ENCODE results near the gene ADGRL1.
"Not testable (repeated sequence)": the region's sequence is repeated elsewhere in the genome, so short reads cannot be mapped to it uniquely, and the experiment has no call there.

The ADGRL1 gene

DNA sequence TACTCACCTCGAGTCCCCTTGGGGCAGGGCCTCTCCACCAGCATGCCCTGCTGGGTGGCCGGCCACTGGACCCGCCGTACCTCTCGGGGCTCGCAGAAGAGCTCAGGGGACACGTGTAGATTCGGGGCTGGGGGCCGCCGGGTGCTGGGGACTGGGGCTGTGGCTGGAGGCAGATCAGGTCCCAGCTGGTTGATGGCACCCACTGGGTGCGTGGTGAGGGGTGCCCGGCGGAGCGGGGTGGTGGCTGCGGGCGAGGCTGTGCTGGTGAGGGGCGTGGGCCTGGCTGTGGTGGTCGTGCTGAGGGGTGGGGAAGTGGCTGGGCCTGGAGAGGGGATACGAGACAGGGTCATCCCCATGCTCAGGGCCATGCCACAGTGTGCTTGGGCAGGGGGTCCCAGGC is 44.7 kb downstream of the ADGRL1 start:
- no peak for DNase-seq (ENCODE audit: low read depth in 2 of 2)

DNA sequence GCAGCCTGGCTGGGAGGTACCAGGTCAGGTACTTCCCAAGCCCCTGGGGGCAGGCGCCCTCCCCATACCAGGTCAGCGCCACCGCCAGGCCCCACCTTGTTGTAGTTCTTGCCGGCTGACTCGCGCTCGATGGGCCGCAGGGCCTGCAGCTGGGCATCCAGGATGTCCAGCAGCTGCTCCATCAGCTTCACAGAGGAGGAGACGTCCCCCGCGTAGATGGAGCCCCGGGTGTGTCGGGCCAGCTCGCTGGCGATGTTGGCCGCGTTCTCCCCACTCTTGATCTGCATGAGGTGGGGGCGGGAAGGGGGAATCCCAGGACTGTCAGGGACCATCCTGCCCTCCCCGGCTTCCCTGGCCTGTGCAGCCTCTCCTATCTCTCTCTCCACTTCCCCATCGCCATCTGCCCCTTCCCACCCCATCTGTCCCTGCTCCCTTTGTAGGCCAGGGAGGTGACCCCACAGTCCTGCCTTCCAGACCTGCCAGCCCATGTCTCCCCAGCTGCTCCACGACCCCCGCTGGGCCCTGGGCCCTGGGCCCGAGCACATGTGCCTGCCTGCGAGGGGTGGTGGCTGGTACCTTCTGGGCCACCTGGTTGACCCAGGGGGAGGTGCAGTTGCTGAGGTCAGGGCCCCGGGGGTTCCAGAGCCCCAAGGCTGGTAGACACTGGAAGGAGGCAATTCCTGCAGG is 45.8 kb downstream of the ADGRL1 start:
- DNase-seq (ENCODE audit: low read depth in 2 of 2), result no peak

DNA sequence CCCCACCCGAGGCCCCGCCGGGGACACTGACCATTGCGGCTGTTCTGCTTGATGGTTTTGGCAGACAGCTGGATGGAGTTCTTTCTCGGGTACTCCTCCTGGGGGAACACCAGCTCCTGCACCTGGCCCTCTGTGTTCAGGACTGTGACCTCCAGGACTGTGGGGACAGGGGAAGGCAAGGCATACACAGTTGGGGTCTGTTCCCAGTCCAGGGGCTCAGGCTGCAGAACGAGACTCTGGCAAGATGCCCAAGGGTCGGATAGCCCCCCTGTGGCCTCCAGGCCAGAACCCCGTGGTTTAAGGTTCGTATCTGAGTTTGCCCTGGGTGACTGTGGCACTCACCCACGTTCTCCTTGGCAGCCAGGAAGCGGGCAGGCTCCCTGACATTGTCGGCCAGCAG is 46.9 kb downstream of the ADGRL1 start:
- no peak for DNase-seq (ENCODE audit: low read depth in 2 of 2)

DNA sequence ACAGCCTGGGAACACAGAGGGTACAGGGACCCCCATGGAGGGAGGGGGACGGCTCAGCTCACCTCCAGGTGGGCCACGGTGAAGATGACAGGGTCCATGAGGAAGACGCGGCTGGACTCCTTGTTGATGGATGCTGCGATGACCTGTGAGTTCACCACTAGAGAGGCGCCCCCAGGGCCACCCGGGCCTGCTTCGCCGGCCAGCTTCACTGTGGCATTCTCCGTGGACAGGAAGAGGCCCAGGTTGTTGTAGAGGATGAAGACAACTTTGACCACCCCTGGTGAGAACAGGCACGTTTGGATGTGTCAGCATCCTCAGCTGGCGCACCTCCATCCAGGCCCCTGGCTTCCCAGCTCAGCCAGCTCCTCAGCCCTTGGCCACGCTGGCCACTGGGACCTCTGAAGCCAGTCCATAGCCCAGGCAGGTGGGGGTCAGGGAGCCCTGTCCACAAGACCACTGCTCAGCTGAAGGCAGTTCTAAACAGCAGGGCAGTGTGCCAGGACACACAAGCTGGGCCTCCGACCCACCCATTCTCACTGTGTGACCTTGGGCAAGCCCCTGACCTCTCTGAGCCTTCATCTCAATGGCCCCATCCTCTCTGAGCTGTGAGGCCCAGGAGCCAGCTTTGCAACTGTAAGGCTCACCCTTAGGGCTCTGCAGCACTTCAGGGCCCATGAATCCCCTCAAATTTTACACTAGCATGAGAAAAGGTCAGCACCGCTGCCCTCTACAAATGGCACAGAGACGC is 47.5 kb downstream of the ADGRL1 start:
- DNase-seq (ENCODE audit: low read depth in 2 of 2), result no peak

DNA sequence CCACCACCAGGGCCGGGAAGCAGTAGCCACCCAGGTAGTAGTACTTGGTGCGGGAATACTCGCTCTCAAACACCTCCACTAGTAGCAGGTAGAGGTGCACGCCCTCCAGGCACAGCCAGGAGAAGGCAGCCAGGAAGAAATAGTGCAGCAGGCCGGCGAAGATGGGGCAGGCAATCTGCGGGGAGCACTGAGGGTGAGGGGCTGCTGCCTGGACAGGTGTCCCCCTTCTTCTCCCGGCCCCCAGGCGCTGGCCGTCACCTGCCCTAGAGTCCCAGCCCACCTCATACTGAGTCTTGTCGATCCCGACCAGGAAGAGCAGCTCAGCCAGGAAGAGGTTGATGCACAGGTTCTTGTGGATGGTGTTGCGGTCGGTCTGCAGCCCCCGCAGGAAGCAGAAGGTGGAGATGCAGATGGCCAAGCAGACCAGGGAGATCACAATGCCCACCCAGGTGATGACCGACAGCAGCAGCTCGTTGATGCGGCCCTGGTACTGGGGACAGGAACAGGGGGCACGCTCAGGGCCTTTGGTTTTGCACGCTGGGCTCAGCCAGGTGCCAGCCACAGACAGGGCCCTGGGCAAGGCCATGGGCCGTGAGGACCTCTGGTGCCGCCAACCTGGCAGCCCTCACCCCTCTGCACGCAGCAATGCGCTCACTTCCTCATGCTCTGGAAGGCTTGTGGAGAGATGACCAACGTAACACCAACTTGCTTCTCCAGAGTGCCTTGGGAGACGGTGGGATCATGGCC is 48.8 kb downstream of the ADGRL1 start:
- no peak for DNase-seq (ENCODE audit: low read depth in 2 of 2)

DNA sequence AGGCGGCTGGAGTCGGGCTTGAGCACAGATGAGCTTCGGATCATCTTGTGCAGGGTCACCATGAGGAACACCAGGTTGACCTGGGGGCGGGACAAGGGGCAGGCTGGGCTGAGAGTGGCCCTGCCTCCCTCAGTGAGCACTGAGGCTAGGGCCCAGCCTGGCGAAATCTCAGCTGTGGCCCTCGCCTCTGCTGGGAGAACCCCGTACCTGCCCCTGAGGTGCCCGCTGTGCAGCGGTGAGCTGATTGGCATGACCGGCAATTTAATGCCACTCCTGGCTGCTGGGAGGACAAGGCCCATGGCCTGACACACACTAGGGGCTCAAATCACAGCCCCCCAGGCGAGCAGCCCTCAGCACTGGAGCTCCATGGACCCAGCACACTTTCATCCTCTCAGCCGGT is 49.8 kb downstream of the ADGRL1 start:
- DNase-seq (ENCODE audit: low read depth in 2 of 2), result no peak

DNA sequence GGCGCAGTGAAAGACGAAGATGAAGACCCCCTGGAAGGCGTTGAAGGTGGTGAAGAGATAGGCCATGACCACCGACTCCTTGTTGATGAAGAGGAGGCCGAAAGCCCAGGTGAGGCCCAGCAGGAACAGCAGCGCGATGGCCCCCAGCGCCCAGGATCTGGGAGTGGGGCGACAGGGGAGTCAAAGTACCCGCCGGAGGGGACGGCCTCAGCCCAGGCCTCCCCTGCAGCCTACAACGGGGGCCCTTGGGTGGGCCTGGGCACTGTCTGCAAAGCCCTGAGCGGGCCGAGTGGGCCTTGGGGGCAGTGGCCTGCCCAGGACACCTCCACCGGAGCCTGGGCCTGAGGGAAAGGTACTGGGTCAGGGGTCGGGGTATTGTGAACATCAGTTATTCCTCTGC is 50.6 kb downstream of the ADGRL1 start:
- no peak for DNase-seq (ENCODE audit: low read depth in 2 of 2)

DNA sequence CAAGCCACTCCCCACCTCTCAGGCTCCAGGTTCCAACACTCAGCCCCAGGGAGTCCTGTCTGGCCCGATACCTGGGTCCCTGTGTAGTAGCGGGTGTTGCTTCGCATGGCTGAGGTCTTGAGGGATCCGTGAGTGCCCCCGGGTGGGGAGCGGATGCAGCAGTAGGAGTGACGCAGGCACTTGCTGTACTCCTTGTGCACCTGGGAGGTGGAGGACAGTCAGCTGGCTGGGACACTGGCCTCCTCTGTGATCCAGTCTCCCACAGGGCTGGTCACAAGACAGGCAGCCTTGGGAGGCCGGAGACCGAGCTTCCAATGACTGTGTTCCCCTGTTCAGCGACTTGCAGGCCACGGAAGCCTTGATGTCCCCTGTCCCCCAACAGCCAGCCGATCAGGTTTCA is 53.3 kb downstream of the ADGRL1 start:
- DNase-seq (ENCODE audit: low read depth in 2 of 2), result no peak

DNA sequence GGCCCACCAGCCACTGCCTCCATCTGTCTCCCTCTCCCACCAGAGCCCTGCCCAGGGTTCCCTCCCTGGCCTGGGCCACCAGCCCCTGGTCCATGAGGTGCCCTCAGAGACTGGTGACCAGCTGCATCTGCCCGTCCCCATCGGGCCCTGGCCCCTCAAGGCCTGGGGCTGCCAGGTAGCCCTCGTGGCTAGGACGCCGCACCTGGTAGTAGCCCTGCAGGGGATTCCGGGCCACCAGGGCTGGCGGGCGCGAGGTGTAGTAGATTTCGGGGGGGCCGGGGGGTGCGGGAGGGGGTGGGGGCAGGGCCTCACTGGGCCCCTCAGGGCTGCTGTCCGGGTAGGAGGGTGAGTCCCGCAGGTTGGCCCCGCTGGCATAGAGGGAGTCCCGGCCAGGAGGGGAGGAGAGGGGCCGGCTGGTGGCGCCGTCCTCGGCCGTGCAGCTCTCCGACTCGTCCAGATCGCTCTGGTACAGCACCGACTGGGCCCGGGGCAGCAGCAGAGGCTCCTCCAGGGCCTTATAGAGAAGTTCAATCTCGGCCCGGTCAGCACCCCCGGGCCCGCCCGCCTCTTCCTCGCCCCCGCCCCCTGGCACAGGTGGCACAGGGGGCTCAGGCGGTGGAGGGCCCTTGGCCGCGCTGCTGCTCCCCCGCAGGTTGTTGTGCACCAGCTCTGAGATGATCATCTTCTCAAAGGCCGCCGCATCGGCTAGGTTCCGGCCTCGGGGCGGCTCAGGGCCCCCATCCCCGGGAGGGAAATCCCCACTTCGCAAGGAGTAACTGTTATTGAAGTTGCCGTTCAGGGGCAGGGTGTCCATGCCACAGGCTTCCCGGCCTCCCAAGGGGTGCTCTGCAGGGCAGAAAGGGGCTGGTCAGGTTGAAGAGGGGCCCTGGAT is 55.0 kb downstream of the ADGRL1 start:
- no peak for DNase-seq (ENCODE audit: low read depth in 2 of 2)

DNA sequence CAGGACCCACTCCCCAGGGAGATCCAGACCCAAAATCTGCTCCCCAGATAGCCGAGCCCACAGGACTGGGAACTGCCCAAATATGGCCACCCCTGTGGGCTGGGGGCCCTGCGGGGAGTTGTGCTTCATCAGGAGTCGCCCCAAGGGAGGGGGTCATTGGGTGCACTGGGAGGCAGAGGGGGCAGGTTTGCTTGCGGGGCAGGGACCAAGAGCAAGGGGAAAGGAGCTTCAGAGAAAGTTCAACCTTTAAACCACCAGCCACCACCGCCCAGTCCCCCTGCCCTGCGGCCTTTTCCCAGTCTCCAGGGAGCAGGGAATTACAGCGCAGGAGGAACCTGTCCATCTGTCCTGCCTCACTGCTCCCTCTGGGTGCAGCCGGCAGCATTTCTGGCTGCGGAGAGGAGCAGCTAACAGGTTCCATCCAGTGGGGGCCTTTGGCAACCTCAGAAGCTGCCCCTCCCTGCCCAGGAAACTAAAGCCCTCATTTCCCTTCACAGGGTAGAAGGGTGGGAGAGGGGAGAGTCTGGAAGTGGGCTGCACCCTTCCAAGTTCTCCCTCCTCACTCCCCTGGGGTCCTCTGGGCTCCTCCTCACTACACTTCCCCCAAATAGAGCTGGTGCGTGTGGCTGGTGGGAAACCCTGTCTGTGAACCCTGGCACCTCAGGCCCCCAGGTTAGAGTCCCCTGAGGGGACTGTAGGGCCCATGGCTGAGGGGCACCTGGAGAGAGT is 55.8 kb downstream of the ADGRL1 start:
- no peak for DNase-seq (ENCODE audit: low read depth in 2 of 2)

DNA sequence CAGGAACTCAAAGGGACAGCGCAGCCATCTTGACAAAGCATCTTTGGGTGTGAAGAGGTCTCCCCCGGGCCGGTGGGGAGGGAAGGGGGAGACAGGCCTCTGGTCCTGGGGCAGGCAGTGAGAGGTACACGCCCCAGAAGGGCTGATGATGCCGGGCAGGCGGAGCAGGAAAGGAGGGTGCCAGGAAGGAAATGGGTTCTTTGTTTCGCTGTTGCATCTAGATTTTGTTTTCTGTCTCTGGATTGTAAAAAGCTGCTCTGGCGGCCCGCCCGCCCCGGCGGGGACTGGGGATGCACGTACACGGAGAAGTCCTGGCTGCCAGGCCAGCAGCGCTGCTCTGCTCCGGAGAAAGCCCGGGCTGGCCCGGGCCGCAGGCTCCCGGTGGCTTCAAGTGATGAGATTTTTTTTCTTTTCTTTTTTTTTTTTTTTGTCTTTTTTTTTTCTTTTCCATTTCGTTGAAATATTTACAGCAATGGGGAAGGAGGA is 56.4 kb downstream of the ADGRL1 start:
- DNase-seq (ENCODE audit: low read depth in 2 of 2), result peak; percentile 9 to 11

DNA sequence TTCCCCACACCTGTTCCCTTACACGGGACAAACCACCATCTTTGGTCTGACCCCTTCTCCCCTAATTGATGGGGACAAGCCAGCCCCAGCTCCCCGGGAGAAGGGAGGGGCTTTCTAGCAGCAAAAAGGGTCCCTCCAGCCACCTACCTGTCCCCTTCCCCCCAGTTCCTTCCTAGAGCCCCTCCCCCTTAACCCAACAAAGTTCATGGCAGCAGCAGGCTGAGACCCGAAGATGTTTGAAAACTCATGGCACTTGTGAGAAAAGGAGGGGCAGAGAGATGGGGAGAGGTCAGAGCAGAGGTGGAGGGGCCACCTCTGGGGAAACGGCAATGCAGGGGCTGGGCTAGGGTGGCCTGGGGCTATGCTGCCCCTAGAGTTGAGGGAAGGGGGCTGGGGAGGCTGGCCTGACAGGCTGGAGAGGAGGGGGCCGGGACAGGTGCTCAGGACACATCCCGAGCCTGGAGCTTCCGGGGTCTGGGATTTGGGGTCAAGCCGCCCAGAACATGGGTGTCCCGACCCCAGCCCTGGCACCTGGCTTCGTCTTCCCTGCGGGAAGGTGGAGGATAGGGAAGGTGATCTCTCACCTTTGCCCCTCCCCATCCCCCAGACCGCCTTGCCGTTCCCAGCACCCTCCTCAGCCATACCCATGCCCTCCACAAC is 57.1 kb downstream of the ADGRL1 start:
- DNase-seq (ENCODE audit: low read depth in 2 of 2), result no peak

DNA sequence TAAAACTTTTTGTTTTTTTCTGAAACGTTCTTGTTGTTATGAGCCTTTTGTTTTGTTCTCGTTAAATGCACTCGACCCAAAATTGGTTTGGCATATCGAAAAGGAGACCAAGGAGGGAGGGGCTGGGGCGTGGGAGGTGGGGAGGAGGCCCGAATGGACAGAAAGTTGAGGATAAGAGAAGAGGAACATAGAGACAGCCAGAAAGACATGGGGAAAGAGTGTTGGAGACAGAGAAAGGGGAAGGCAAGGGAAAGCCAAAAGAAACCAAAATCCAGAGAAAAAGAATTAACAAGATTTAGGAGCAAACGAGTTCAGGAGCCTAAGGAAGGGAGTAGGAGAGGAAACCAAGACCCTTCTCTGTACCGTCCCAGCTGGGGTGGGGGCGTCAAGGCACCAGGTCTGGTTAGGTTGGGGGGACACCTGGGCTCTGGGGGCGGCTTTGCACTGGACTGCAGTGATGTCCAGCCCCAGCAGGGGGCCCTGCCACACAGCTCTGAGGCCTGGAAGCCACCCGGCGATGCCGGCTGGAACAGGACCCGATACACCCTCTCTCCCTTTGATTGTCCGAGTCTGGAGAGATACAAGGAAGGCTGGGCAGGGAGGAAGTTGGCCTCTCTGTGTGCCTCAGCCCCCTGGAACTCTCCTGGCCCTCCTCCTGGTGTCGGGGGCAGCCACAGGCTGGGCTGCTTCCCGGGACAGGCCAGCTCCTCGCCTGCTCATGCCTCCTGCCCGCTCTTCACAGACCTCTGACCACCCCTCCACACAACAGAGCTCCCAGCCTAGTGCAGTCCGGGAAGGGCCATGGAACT is 58.0 kb downstream of the ADGRL1 start:
- DNase-seq (ENCODE audit: low read depth in 2 of 2), result peak; percentile 17 to 24

DNA sequence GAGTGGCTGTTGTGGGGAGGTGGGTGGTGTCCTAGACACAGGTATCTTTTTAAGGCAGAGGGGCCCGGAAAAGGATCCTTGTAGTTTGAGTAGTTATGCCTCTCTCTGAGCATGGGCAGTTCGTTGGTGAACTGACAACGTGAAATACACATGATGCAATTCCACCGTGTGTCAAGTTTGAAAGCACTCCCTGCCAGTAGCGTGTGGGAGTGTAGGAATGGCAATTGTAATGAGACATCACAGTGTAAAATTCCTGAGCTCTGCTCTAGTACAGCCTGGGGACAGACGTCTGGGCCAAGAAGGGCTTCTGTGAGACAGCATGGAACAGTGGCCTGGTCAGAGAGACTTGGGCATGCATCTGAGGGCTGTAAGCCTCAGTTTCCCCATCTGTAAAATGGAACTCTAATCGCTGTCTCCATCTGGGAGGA is 59.2 kb downstream of the ADGRL1 start:
- DNase-seq (ENCODE audit: low read depth in 2 of 2), result peak; percentile 50 to 55

DNA sequence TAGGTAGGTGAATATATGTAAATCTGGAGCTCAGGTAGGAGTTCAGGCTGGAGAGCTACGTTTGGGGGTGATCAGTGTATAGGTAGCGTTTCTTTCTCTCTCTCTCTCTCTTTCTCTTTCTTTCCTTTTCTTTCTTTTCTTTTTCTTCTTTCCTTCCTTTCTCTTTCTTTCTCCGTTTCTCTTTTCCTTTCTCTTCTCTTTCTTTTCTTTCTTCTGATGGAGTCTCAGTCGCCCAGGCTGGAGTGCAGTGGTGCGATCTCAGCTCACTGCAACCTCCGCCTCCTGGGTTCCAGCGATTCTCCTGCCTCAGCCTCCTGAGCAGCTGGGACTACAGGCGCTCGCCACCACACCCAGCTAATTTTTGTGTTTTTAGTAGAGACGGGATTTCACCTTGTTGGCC is 59.8 kb downstream of the ADGRL1 start:
- DNase-seq (ENCODE audit: low read depth in 2 of 2), result not testable (repeated sequence)

DNA sequence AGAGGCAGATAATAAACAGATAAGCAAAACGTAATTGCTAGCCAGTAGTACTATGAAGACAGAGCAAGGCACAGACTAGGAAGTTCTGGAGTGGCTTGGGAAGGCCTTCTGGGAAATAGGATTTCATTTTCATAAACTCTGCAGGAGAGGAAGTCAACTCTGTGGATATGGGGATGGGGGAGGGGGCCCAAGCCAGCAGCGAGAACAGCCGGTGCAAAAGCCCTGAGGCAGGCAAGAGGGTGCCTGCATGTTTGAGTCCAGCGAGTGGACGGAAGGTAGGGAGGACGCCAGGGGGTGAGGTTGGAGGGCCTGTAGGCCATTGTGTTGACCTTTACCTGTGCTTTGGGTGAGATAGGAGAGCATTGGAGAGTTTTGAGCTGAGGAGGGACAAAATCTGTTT is 60.6 kb downstream of the ADGRL1 start:
- DNase-seq (ENCODE audit: low read depth in 2 of 2), result no peak

DNA sequence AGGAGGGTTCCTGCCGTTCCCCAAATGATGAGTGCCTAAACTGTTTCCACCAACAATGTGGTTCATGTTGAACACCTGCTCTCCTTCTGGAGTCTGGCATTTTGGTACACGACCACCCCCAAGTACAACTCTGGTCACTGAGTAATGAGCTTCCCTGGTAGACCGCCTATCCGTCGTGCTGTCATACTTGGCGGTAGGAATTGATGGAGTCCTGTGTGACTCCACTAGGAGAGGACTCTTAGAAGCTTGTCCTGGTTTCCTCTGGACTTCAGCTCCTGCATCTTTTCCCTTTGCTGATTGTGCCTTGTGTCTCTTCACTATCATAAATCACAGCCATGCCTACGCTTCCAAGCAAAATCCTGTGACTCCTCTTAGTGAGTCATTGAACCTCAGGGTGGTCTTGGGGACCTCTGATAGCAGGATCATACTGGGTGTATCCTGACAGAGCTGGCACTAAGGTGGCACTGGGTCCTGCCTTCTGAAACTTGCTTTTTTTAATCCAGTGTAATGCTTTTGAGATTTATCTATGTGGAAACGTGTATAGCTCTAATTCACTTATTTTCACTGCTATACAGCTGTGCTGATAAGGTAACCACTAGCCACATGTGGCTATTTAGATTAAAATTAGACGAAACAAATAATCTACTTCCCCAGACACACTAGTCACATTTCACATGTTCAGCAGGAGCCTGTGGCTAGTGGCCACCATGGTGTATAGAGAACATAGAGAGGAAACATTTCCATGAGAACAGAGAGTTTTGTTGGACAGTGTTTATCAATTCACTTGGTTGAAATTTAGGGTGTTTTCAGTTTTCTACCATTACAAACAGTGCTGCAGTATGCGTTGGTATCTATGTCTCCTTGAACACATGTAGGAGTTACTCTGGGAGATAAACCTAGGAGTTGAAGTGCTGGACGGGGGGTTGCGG is 63.4 kb downstream of the ADGRL1 start:
- no peak for DNase-seq (ENCODE audit: low read depth in 2 of 2)

DNA sequence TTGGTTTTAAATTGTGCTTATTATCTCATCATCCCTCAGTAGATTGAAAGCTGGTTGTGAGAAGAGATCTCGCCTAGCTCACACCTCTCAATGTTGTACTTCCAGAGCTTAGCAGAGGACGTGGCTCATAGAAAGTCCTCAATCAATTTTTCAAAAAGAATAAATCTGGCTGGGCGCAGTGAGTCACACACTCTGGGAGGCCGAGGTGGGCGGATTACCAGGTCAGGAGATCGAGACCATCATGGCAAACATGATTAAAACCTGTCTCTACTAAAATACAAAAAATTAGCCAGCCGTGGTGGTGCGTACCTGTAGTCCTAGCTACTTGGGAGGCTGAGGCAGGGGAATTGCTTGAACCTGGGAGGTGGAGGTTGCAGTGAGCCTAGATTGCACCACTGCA is 64.9 kb downstream of the ADGRL1 start:
- no peak for DNase-seq (ENCODE audit: low read depth in 2 of 2)

All from fibroblast of skin of left quadriceps (primary cell).